DND-41 (cell line): ENCODE data around the gene KRTAP19-6.

ENCODE experiments used
- EZH2 ChIP-seq: IDR thresholded peaks from 3 replicates; pipeline ENCODE4 v1.6.1; 2012; ENCODE audit warnings: borderline replicate concordance, low read depth, mild to moderate bottlenecking, moderate library complexity, low read length, inconsistent platforms; ENCODE audit not compliant: severe bottlenecking
- TF ChIP-seq, protein P1 (sequence below): IDR thresholded peaks from 2 replicates; pipeline ENCODE4 v1.5.1; 2012; ENCODE audit warnings: borderline replicate concordance, low read length, moderate library complexity, mild to moderate bottlenecking; ENCODE audit not compliant: poor library complexity, severe bottlenecking; ENCODE audit errors: extremely low read depth

DNA sequence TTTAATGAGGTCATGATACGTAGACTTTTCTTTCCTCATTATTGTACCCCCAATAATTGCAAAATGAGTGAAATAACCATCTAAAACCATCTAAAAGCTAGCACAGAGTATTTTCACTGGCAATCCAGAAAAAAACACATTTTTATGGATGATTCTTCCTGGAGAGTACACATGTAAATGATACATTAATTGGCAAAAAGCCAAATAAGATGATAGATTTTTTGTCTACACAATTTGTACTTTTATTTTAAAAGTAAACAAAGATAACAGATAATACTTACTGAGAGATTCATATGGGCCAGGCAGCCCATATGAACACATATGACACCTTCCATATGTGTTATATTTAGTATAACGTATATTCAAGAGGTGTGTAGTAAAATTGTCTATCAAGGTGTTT, 22.0 kb upstream of the KRTAP19-6 start:
- TF ChIP-seq, protein P1, sequence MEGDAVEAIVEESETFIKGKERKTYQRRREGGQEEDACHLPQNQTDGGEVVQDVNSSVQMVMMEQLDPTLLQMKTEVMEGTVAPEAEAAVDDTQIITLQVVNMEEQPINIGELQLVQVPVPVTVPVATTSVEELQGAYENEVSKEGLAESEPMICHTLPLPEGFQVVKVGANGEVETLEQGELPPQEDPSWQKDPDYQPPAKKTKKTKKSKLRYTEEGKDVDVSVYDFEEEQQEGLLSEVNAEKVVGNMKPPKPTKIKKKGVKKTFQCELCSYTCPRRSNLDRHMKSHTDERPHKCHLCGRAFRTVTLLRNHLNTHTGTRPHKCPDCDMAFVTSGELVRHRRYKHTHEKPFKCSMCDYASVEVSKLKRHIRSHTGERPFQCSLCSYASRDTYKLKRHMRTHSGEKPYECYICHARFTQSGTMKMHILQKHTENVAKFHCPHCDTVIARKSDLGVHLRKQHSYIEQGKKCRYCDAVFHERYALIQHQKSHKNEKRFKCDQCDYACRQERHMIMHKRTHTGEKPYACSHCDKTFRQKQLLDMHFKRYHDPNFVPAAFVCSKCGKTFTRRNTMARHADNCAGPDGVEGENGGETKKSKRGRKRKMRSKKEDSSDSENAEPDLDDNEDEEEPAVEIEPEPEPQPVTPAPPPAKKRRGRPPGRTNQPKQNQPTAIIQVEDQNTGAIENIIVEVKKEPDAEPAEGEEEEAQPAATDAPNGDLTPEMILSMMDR = no peak
- no peak for TF ChIP-seq EZH2
